HepG2 (cell line): ENCODE measurements around the gene RAMP3.

Experiments used
- BCL6 ChIP-seq: IDR thresholded peaks from 2 replicates; pipeline ENCODE4 v1.6.1; 2016; ENCODE audit warnings: missing genetic modification reagents, missing compliant biosample characterization
- CEBPG ChIP-seq: IDR thresholded peaks from 2 replicates; pipeline ENCODE4 v1.6.1; 2016
- FOXK2 ChIP-seq: fragments of 450-650 bp; IDR thresholded peaks from 2 replicates; pipeline ENCODE4 v1.6.1; 2016
- RAD51 ChIP-seq: fragments of 450-650 bp; IDR thresholded peaks from 2 replicates; pipeline ENCODE4 v1.6.1; 2016; ENCODE audit warnings: borderline replicate concordance
- SNAPC2 ChIP-seq: sonication (generic); formaldehyde crosslinking; IDR thresholded peaks from 2 replicates; pipeline ENCODE4 v1.8.1; 2022; ENCODE audit warnings: mild to moderate bottlenecking, missing genetic modification reagents
- ZNF274 ChIP-seq: sonication (generic); formaldehyde crosslinking; IDR thresholded peaks from 2 replicates; pipeline ENCODE4 v1.5.1; 2020; ENCODE audit warnings: mild to moderate bottlenecking, missing genetic modification reagents
- TF ChIP-seq, protein P1 (sequence below), 2 experiments: sonication (generic) in 1 of 2; formaldehyde crosslinking in 1 of 2; IDR thresholded peaks; 2 replicates each; pipeline versions ENCODE4 v1.5.1 to v1.6.1; 2011 to 2020; ENCODE audit warnings: borderline replicate concordance in 1 of 2, low read depth in 1 of 2, low read length in 1 of 2, mild to moderate bottlenecking in 1 of 2, missing genetic modification reagents in 1 of 2, moderate library complexity in 1 of 2
- TF ChIP-seq, protein P2 (sequence below): sonication (generic); formaldehyde crosslinking; IDR thresholded peaks from 2 replicates; pipeline ENCODE4 v1.5.0; 2020; ENCODE audit warnings: mild to moderate bottlenecking, missing genetic modification reagents, moderate library complexity

DNA sequence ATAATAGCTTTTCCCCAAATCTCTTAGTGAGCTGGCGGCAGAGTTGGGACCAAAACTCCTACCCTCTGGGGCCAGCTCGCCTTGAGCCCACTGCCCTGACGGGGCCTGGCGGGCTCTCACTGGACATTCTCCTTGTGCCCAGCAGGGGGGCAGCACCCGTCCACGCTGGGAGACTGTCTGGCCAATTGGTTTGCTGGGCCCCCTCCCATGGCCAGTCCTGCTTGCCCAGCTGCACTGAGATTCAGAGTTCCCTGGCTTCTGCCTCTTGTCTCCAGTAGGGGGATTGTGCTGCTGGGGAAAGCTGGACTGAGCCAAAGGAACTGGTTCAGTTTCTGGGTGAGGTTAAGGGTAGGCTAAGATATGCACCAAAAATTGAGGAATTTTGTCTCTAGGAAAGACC is 59.8 kb downstream of the RAMP3 start:
- no peak for TF ChIP-seq RAD51
- TF ChIP-seq, protein P1, sequence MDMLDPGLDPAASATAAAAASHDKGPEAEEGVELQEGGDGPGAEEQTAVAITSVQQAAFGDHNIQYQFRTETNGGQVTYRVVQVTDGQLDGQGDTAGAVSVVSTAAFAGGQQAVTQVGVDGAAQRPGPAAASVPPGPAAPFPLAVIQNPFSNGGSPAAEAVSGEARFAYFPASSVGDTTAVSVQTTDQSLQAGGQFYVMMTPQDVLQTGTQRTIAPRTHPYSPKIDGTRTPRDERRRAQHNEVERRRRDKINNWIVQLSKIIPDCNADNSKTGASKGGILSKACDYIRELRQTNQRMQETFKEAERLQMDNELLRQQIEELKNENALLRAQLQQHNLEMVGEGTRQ (IDR thresholded peaks at IDR 0.05; ENCODE audit: low read depth, low read length): no peak
- TF ChIP-seq, protein P1 (CRISPR knock-in tag; IDR thresholded peaks at IDR 0.05; ENCODE audit: borderline replicate concordance): no peak
- TF ChIP-seq CEBPG (CRISPR knock-in tag): no peak
- no peak for TF ChIP-seq BCL6
- TF ChIP-seq, protein P2, sequence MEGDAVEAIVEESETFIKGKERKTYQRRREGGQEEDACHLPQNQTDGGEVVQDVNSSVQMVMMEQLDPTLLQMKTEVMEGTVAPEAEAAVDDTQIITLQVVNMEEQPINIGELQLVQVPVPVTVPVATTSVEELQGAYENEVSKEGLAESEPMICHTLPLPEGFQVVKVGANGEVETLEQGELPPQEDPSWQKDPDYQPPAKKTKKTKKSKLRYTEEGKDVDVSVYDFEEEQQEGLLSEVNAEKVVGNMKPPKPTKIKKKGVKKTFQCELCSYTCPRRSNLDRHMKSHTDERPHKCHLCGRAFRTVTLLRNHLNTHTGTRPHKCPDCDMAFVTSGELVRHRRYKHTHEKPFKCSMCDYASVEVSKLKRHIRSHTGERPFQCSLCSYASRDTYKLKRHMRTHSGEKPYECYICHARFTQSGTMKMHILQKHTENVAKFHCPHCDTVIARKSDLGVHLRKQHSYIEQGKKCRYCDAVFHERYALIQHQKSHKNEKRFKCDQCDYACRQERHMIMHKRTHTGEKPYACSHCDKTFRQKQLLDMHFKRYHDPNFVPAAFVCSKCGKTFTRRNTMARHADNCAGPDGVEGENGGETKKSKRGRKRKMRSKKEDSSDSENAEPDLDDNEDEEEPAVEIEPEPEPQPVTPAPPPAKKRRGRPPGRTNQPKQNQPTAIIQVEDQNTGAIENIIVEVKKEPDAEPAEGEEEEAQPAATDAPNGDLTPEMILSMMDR: peak; percentile 28
- TF ChIP-seq SNAPC2: no peak
- no peak for TF ChIP-seq FOXK2
- TF ChIP-seq ZNF274 (CRISPR knock-in tag): no peak
